ENCODE measurements around the gene SYNE1. TPM values are rescaled to one million over a fixed set of nuclear protein-coding genes. Genes with fewer than 3 reads are reported as not detected.

Gene SYNE1
- total RNA-seq, 4 donors from 2014 or later = 29.1 to 51.5 (median 45.6) TPM

GRCh38 chr6:152124429-152125074 is 512.6 kb downstream of the SYNE1 start:
- no peak for TF ChIP-seq POLR2A (IDR thresholded peaks at IDR 0.05)
- TF ChIP-seq, protein P1, sequence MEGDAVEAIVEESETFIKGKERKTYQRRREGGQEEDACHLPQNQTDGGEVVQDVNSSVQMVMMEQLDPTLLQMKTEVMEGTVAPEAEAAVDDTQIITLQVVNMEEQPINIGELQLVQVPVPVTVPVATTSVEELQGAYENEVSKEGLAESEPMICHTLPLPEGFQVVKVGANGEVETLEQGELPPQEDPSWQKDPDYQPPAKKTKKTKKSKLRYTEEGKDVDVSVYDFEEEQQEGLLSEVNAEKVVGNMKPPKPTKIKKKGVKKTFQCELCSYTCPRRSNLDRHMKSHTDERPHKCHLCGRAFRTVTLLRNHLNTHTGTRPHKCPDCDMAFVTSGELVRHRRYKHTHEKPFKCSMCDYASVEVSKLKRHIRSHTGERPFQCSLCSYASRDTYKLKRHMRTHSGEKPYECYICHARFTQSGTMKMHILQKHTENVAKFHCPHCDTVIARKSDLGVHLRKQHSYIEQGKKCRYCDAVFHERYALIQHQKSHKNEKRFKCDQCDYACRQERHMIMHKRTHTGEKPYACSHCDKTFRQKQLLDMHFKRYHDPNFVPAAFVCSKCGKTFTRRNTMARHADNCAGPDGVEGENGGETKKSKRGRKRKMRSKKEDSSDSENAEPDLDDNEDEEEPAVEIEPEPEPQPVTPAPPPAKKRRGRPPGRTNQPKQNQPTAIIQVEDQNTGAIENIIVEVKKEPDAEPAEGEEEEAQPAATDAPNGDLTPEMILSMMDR (IDR thresholded peaks at IDR 0.05 in 4 of 5, conservative IDR thresholded peaks at IDR 0.05 in 1 of 5) = peak; percentile 74 to 94 (median 85)
- in situ Hi-C loops (cut with MboI; ENCODE audit: low sequenced_read_pairs in 4 of 4) (loop anchor here (5.0 to 10.0 kb wide), 3 partner anchors 357 to 440 kb away; no protein-coding TSS in a partner anchor), intact Hi-C loops (cut with DNase I; ENCODE audit: low total_unique reads) (loop anchor here (1.0 to 5.0 kb wide), 3 partner anchors 147 to 442 kb away; no protein-coding TSS in a partner anchor)
- Histone ChIP-seq H3K4me1 (peaks cover 33 to 40% of the 10 kb centered on the region in 2 donors), H3K36me3 (peaks cover 0 to 30% of the 10 kb centered on the region in 2 donors), H3K4me3 (no peak overlapping the region), H3K27me3 (no peaks in the 10 kb centered on the region), H3K9me3 (no peaks in the 10 kb centered on the region), H3K27ac (peak overlapping the region in 2 of 4 donors; percentile 11 to 71)
- DNase-seq = no peak
- peak; percentile 68 to 72 for ATAC-seq

GRCh38 chr6:152123076-152123475 is 514.1 kb downstream of the SYNE1 start:
- ATAC-seq (no peak), DNase-seq (no peak)
- in situ Hi-C loops (cut with MboI; ENCODE audit: low sequenced_read_pairs in 4 of 4) (loop anchor here (5.0 to 10.0 kb wide), 3 partner anchors 356 to 438 kb away; no protein-coding TSS in a partner anchor), intact Hi-C loops (cut with DNase I; ENCODE audit: low total_unique reads) (loop anchor here (5.0 kb wide), 1 partner anchor 146 kb away; no protein-coding TSS in a partner anchor)
- no peak overlapping the region for H3K27ac ChIP-seq
- TF ChIP-seq, protein P1 (IDR thresholded peaks at IDR 0.05 in 4 of 5, conservative IDR thresholded peaks at IDR 0.05 in 1 of 5) = no peak
- TF ChIP-seq POLR2A (IDR thresholded peaks at IDR 0.05) = no peak
- peaks cover 0 to 27% of the 10 kb centered on the region in 2 donors for H3K36me3 ChIP-seq
- H3K27me3 ChIP-seq = no peaks in the 10 kb centered on the region
- peaks cover 31 to 37% of the 10 kb centered on the region in 2 donors for H3K4me1 ChIP-seq
- no peaks in the 10 kb centered on the region for H3K9me3 ChIP-seq
- no peak overlapping the region for H3K4me3 ChIP-seq

GRCh38 chr6:152122434-152122833 is 514.7 kb downstream of the SYNE1 start:
- H3K9me3 ChIP-seq = no peaks in the 10 kb centered on the region
- no peak for ATAC-seq
- no peaks in the 10 kb centered on the region for H3K27me3 ChIP-seq
- peak overlapping the region in 3 of 4 donors; percentile 26 to 67 (median 42) for H3K27ac ChIP-seq
- no peak overlapping the region for H3K4me3 ChIP-seq
- peaks cover 0 to 27% of the 10 kb centered on the region in 2 donors for H3K36me3 ChIP-seq
- intact Hi-C loops (cut with DNase I; ENCODE audit: low total_unique reads) (loop anchor here (5.0 kb wide), 1 partner anchor 145 kb away; no protein-coding TSS in a partner anchor), in situ Hi-C loops (cut with MboI; ENCODE audit: low sequenced_read_pairs in 4 of 4) (loop anchor here (5.0 to 10.0 kb wide), 3 partner anchors 355 to 438 kb away; no protein-coding TSS in a partner anchor)
- no peak for TF ChIP-seq POLR2A (IDR thresholded peaks at IDR 0.05)
- TF ChIP-seq, protein P1 (IDR thresholded peaks at IDR 0.05 in 4 of 5, conservative IDR thresholded peaks at IDR 0.05 in 1 of 5) = no peak
- peaks cover 31 to 35% of the 10 kb centered on the region in 2 donors for H3K4me1 ChIP-seq
- no peak for DNase-seq

- Histone ChIP-seq H3K36me3 (peaks cover 0 to 27% of the 10 kb centered on the region in 2 donors), H3K27me3 (no peaks in the 10 kb centered on the region), H3K9me3 (no peaks in the 10 kb centered on the region), H3K4me1 (peaks cover 31 to 39% of the 10 kb centered on the region in 2 donors), H3K27ac (peak overlapping the region in 3 of 4 donors; percentile 26 to 67 (median 42)), H3K4me3 (no peak overlapping the region)
- DNase-seq (no peak), ATAC-seq (peak in 1 of 2 donors; percentile 31)
- intact Hi-C loops (cut with DNase I; ENCODE audit: low total_unique reads) (loop anchor here (5.0 kb wide), 1 partner anchor 145 kb away; no protein-coding TSS in a partner anchor), in situ Hi-C loops (cut with MboI; ENCODE audit: low sequenced_read_pairs in 4 of 4) (loop anchor here (5.0 to 10.0 kb wide), 3 partner anchors 355 to 437 kb away; no protein-coding TSS in a partner anchor)
- TF ChIP-seq, protein P1 (IDR thresholded peaks at IDR 0.05 in 4 of 5, conservative IDR thresholded peaks at IDR 0.05 in 1 of 5) = no peak
- TF ChIP-seq POLR2A (IDR thresholded peaks at IDR 0.05) = no peak
Measured at GRCh38 chr6:152121910-152122309, 515.3 kb downstream of the SYNE1 start.
